Daoy (cell line): Measurements from ENCODE around the gene CNR1. TPM values are rescaled to one million over a fixed set of nuclear protein-coding genes. Genes with fewer than 3 reads are reported as not detected.
"Not testable (repeated sequence)": the region's sequence is repeated elsewhere in the genome, so short reads cannot be mapped to it uniquely, and the experiment has no call there.

ENCODE experiments used
- DNase-seq: peaks from one replicate; pipeline ENCODE4 v3.0.0-alpha.2; 2015; ENCODE audit warnings: low read depth
- total RNA-seq: library from RNA; depleted of rRNA; stranded (reverse); fragments of >200 nt; shearing (Covaris generic); gene quantifications from 2 replicates; pipeline ENCODE4 v1.2.3, GENCODE V29; 2014; rRNA removed

The CNR1 gene
- total RNA-seq: 0.45 and 1.0 TPM in 2 replicates

GRCh38 chr6:88165844-88166492, at the start of gene CNR1:
CNR1 (minus strand) TSS chr6:88166347; CDS start chr6:88145274, 21,073 bp downstream.
- peak; percentile 64 for DNase-seq

- DNase-seq: no peak
These were observed 45.3 kb upstream of the CNR1 start for GRCh38 chr6:88211446-88211845.

GRCh38 chr6:88209301-88209700, 43.2 kb upstream of the CNR1 start:
- DNase-seq: no peak

GRCh38 chr6:88208726-88209125, 42.6 kb upstream of the CNR1 start:
- no peak for DNase-seq

- DNase-seq: not testable (repeated sequence)
These were observed 35.6 kb upstream of the CNR1 start for GRCh38 chr6:88201734-88202133.

GRCh38 chr6:88184921-88185320, 18.8 kb upstream of the CNR1 start:
- no peak for DNase-seq

GRCh38 chr6:88183471-88183870, 17.3 kb upstream of the CNR1 start:
- no peak for DNase-seq

GRCh38 chr6:88179692-88180091, 13.5 kb upstream of the CNR1 start:
- DNase-seq: no peak

GRCh38 chr6:88177961-88178464, 11.9 kb upstream of the CNR1 start:
- DNase-seq: peak; percentile 33

GRCh38 chr6:88174906-88175305, 8.8 kb upstream of the CNR1 start:
- DNase-seq: no peak

GRCh38 chr6:88171312-88171711, 5.2 kb upstream of the CNR1 start:
- DNase-seq: no peak

GRCh38 chr6:88168362-88168761, 2.2 kb upstream of the CNR1 start:
- peak; percentile 6 for DNase-seq

GRCh38 chr6:88167352-88167937, 1.3 kb upstream of the CNR1 start:
- DNase-seq: peak; percentile 14

GRCh38 chr6:88166493-88167351, 575 bp upstream of the CNR1 start:
- peak; percentile 33 for DNase-seq

- no peak for DNase-seq
These were observed 882 bp downstream of the CNR1 start for GRCh38 chr6:88165087-88165843.

GRCh38 chr6:88164061-88164460, 2.1 kb downstream of the CNR1 start:
- DNase-seq: no peak

- no peak for DNase-seq
These were observed 2.5 kb downstream of the CNR1 start for GRCh38 chr6:88163616-88164015.

GRCh38 chr6:88161940-88162339, 4.2 kb downstream of the CNR1 start:
- no peak for DNase-seq

- no peak for DNase-seq
These were observed 9.0 kb downstream of the CNR1 start for GRCh38 chr6:88157106-88157505.

- DNase-seq: no peak
These were observed 20.7 kb downstream of the CNR1 start for GRCh38 chr6:88145298-88145963.

- DNase-seq: no peak
These were observed 21.4 kb downstream of the CNR1 start for GRCh38 chr6:88144637-88145297.
